ENCODE measurements around the gene SHROOM2. TPM values are rescaled to one million over a fixed set of nuclear protein-coding genes. Genes with fewer than 3 reads are reported as not detected.

SHROOM2 gene
- total and polyA plus RNA-seq, 2 donors (not counting 1 experiment from before 2014, with no cell fraction given), result under 0.01 to 6.3 TPM

DNA sequence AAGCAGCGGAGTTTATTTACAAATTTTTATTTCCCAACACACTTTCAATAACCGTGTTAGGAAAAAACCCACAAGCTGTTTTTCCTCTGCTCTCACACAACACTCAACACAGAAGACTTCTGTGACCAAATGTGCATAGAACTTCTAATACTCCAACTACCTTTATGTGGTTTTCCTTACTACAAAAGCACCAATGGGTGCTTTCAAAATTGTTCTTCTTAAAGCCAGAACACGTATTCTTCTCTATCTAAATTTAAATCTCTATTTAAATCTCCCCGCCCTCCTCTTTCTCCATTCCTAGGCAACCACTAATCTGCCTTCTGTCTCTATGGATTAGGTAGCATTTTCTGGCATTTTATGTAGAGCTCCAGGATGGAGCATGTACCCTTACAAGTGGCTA, 90.0 kb downstream of the SHROOM2 start:
- H3K4me2 ChIP-seq (ENCODE audit: extremely low read depth, insufficient read depth, low read length), result no peak overlapping the region
- no peak for TF ChIP-seq EZH2 (IDR thresholded peaks at IDR 0.05; ENCODE audit: low read length, missing control alignments)
- TF ChIP-seq, protein P1, sequence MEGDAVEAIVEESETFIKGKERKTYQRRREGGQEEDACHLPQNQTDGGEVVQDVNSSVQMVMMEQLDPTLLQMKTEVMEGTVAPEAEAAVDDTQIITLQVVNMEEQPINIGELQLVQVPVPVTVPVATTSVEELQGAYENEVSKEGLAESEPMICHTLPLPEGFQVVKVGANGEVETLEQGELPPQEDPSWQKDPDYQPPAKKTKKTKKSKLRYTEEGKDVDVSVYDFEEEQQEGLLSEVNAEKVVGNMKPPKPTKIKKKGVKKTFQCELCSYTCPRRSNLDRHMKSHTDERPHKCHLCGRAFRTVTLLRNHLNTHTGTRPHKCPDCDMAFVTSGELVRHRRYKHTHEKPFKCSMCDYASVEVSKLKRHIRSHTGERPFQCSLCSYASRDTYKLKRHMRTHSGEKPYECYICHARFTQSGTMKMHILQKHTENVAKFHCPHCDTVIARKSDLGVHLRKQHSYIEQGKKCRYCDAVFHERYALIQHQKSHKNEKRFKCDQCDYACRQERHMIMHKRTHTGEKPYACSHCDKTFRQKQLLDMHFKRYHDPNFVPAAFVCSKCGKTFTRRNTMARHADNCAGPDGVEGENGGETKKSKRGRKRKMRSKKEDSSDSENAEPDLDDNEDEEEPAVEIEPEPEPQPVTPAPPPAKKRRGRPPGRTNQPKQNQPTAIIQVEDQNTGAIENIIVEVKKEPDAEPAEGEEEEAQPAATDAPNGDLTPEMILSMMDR (conservative IDR thresholded peaks at IDR 0.05 in 1 of 2, IDR thresholded peaks at IDR 0.05 in 1 of 2; ENCODE audit: low read depth in 1 of 2, low read length in 2 of 2), result no peak
- no peaks in the 10 kb centered on the region for H3K36me3 ChIP-seq (ENCODE audit: control insufficient read depth, insufficient read depth, low read length)
- no peaks in the 10 kb centered on the region for H3K27me3 ChIP-seq (ENCODE audit: control insufficient read depth, insufficient read depth, low read length)
- H3K9ac ChIP-seq (ENCODE audit: insufficient read depth, low read length), result no peak overlapping the region
- H4K20me1 ChIP-seq (ENCODE audit: control insufficient read depth, extremely low read depth, insufficient read depth, low read length), result no peaks in the 10 kb centered on the region
- H2AFZ ChIP-seq (ENCODE audit: low read length), result no peak overlapping the region
- no peaks in the 10 kb centered on the region for H3K79me2 ChIP-seq (ENCODE audit: control insufficient read depth, insufficient read depth, low read length)
- no peak overlapping the region for H3K27ac ChIP-seq (ENCODE audit: insufficient read depth, low read length)
- no peaks in the 10 kb centered on the region for H3K9me3 ChIP-seq (ENCODE audit: control insufficient read depth, insufficient read depth, low read depth, low read length)
- DNase-seq (ENCODE audit: low read depth in 2 of 2), result no peak
- no peaks in the 10 kb centered on the region for H3K4me1 ChIP-seq (ENCODE audit: control insufficient read depth, extremely low read depth, insufficient read depth, low read length)
- H3K4me3 ChIP-seq (replicated peaks in 1 of 4; ENCODE audit: control extremely low read depth in 1 of 4, insufficient read depth in 1 of 4, low read depth in 3 of 4, low read length in 4 of 4), result no peak overlapping the region

DNA sequence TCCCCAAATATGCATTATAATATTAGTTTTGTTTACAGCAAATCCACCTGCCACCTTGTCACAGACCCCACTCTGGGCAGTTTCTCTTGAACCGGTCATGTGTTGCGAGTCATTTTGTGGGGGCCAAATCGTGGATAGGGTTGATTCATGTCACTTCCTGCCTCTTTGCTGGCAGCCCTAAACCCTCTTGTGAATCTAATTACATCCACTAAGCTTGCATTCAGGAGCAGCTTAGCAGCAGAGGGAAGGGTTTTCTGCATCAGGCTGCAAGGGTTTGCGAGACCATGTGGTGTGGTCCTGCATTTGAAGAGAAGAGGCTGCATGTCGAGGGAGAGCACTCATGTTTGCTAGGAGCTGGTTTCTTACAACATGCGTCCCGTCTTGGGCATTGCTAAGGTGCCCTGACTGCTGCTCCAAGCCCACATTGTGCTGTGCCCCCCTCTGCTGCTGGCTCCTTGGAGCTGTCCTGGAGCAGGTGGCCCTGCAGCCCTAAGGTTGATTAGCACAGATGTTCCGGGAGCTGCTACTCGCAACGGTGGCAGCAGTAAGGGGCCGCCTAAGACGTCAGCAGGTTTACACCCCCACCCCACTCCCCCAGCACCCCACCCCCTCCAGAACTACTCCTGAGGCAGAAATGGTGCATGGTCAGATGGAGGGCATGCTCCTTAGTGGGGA, 92.1 kb downstream of the SHROOM2 start:
- Histone ChIP-seq H3K27ac (ENCODE audit: insufficient read depth, low read length) (no peak overlapping the region), H4K20me1 (ENCODE audit: control insufficient read depth, extremely low read depth, insufficient read depth, low read length) (no peaks in the 10 kb centered on the region), H3K9me3 (ENCODE audit: control insufficient read depth, insufficient read depth, low read depth, low read length) (no peaks in the 10 kb centered on the region), H3K4me3 (replicated peaks in 1 of 4; ENCODE audit: control extremely low read depth in 1 of 4, insufficient read depth in 1 of 4, low read depth in 3 of 4, low read length in 4 of 4) (no peak overlapping the region), H3K4me1 (ENCODE audit: control insufficient read depth, extremely low read depth, insufficient read depth, low read length) (no peaks in the 10 kb centered on the region), H3K79me2 (ENCODE audit: control insufficient read depth, insufficient read depth, low read length) (no peaks in the 10 kb centered on the region), H3K9ac (ENCODE audit: insufficient read depth, low read length) (no peak overlapping the region), H3K4me2 (ENCODE audit: extremely low read depth, insufficient read depth, low read length) (no peak overlapping the region), H2AFZ (ENCODE audit: low read length) (no peak overlapping the region), H3K27me3 (ENCODE audit: control insufficient read depth, insufficient read depth, low read length) (no peaks in the 10 kb centered on the region), H3K36me3 (ENCODE audit: control insufficient read depth, insufficient read depth, low read length) (no peaks in the 10 kb centered on the region)
- DNase-seq (ENCODE audit: low read depth in 2 of 2), result no peak
- no peak for TF ChIP-seq EZH2 (IDR thresholded peaks at IDR 0.05; ENCODE audit: low read length, missing control alignments)
- TF ChIP-seq, protein P1 (conservative IDR thresholded peaks at IDR 0.05 in 1 of 2, IDR thresholded peaks at IDR 0.05 in 1 of 2; ENCODE audit: low read depth in 1 of 2, low read length in 2 of 2), result no peak

DNA sequence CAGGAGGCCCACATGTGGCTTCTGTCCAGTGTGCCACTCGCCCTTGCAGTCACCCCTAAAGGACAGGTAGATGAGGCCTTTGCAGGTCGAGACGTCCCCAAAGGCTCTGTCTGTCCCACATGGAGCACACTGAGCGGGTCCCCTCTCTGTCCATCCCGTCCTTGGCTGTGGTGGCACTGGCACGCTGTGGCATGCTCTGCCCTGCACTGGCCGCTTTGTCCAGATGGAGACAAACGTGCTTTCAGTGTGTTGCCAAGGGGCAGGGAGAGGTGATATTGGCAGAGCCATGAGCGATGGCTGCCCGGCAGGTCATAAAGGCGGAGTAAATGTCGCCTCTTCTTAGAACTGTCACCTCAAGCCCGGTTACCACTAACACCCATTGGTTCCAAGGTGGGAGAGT, 94.0 kb downstream of the SHROOM2 start:
- Histone ChIP-seq H3K79me2 (ENCODE audit: control insufficient read depth, insufficient read depth, low read length) (no peaks in the 10 kb centered on the region), H3K4me1 (ENCODE audit: control insufficient read depth, extremely low read depth, insufficient read depth, low read length) (no peaks in the 10 kb centered on the region), H3K4me2 (ENCODE audit: extremely low read depth, insufficient read depth, low read length) (no peak overlapping the region), H2AFZ (ENCODE audit: low read length) (no peak overlapping the region), H3K36me3 (ENCODE audit: control insufficient read depth, insufficient read depth, low read length) (no peaks in the 10 kb centered on the region), H3K9me3 (ENCODE audit: control insufficient read depth, insufficient read depth, low read depth, low read length) (no peaks in the 10 kb centered on the region), H3K27ac (ENCODE audit: insufficient read depth, low read length) (no peak overlapping the region), H3K9ac (ENCODE audit: insufficient read depth, low read length) (no peak overlapping the region), H3K4me3 (replicated peaks in 1 of 4; ENCODE audit: control extremely low read depth in 1 of 4, insufficient read depth in 1 of 4, low read depth in 3 of 4, low read length in 4 of 4) (no peak overlapping the region), H4K20me1 (ENCODE audit: control insufficient read depth, extremely low read depth, insufficient read depth, low read length) (no peaks in the 10 kb centered on the region), H3K27me3 (ENCODE audit: control insufficient read depth, insufficient read depth, low read length) (no peaks in the 10 kb centered on the region)
- TF ChIP-seq EZH2 (IDR thresholded peaks at IDR 0.05; ENCODE audit: low read length, missing control alignments), result no peak
- TF ChIP-seq, protein P1 (conservative IDR thresholded peaks at IDR 0.05 in 1 of 2, IDR thresholded peaks at IDR 0.05 in 1 of 2; ENCODE audit: low read depth in 1 of 2, low read length in 2 of 2), result no peak
- no peak for DNase-seq (ENCODE audit: low read depth in 2 of 2)
